Measurements from ENCODE around the gene MAP2K7. TPM values are rescaled to one million over a fixed set of nuclear protein-coding genes. Genes with fewer than 3 reads are reported as not detected.

MAP2K7 gene
- total RNA-seq, 1 donor from 2014 or later, result 15.0 TPM

GRCh38 chr19:7894612-7895309 lies 8.9 kb upstream of the MAP2K7 start:
- H3K27me3 ChIP-seq (ENCODE audit: control insufficient read depth, insufficient read depth, low read length), result no peaks in the 10 kb centered on the region
- DNase-seq (ENCODE audit: low read depth), result no peak
- no peaks in the 10 kb centered on the region for H3K36me3 ChIP-seq (ENCODE audit: control insufficient read depth, insufficient read depth, low read length)
- H3K4me3 ChIP-seq (ENCODE audit: low read depth, low read length), result no peak overlapping the region
- TF ChIP-seq CTCF (IDR thresholded peaks at IDR 0.05; ENCODE audit: insufficient read depth, low read length, poor library complexity, severe bottlenecking), result no peak

GRCh38 chr19:7895565-7895964 lies 8.1 kb upstream of the MAP2K7 start:
- no peak for TF ChIP-seq CTCF (IDR thresholded peaks at IDR 0.05; ENCODE audit: insufficient read depth, low read length, poor library complexity, severe bottlenecking)
- no peaks in the 10 kb centered on the region for H3K36me3 ChIP-seq (ENCODE audit: control insufficient read depth, insufficient read depth, low read length)
- DNase-seq (ENCODE audit: low read depth), result no peak
- no peak overlapping the region for H3K4me3 ChIP-seq (ENCODE audit: low read depth, low read length)
- no peaks in the 10 kb centered on the region for H3K27me3 ChIP-seq (ENCODE audit: control insufficient read depth, insufficient read depth, low read length)

DNA sequence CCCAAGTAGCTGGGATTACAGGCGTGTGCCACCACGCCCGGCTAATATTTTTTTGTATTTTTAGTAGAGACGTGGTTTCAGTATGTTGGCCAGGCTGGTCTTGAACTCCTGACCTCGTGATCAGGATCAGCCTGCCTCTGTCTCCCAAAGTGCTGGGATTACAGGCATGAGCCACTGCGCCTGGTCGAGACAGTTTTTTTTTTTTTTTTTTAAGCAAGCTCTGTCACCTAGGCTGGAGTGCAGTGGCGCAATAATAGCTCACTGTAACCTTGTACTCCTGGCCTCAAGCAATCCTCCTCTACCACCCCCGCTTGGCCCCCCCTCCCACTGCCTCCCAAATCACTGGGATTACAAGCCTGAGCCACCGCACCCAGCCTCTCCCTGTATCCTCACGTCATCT lies 6.4 kb upstream of the MAP2K7 start:
- TF ChIP-seq CTCF (IDR thresholded peaks at IDR 0.05; ENCODE audit: insufficient read depth, low read length, poor library complexity, severe bottlenecking), result no peak

GRCh38 chr19:7898967-7899366 lies 4.7 kb upstream of the MAP2K7 start:
- TF ChIP-seq CTCF (IDR thresholded peaks at IDR 0.05; ENCODE audit: insufficient read depth, low read length, poor library complexity, severe bottlenecking), result no peak
- H3K27me3 ChIP-seq (ENCODE audit: control insufficient read depth, insufficient read depth, low read length), result no peaks in the 10 kb centered on the region
- peaks cover 1% of the 10 kb centered on the region for H3K36me3 ChIP-seq (ENCODE audit: control insufficient read depth, insufficient read depth, low read length)
- H3K4me3 ChIP-seq (ENCODE audit: low read depth, low read length), result no peak overlapping the region
- DNase-seq (ENCODE audit: low read depth), result no peak

More for the DNA sequence above, 6.4 kb upstream of the MAP2K7 start:
- Histone ChIP-seq H3K36me3 (ENCODE audit: control insufficient read depth, insufficient read depth, low read length) (peaks cover 1% of the 10 kb centered on the region), H3K4me3 (ENCODE audit: low read depth, low read length) (no peak overlapping the region), H3K27me3 (ENCODE audit: control insufficient read depth, insufficient read depth, low read length) (no peaks in the 10 kb centered on the region)
- DNase-seq (ENCODE audit: low read depth), result no peak

- no peak for DNase-seq (ENCODE audit: low read depth)
- Histone ChIP-seq H3K4me3 (ENCODE audit: low read depth, low read length) (no peak overlapping the region), H3K36me3 (ENCODE audit: control insufficient read depth, insufficient read depth, low read length) (peaks cover 1% of the 10 kb centered on the region), H3K27me3 (ENCODE audit: control insufficient read depth, insufficient read depth, low read length) (no peaks in the 10 kb centered on the region)
- no peak for TF ChIP-seq CTCF (IDR thresholded peaks at IDR 0.05; ENCODE audit: insufficient read depth, low read length, poor library complexity, severe bottlenecking)
Observed at GRCh38 chr19:7899751-7900378, 3.8 kb upstream of the MAP2K7 start.
